ENCODE data around the gene ST7.

DNA sequence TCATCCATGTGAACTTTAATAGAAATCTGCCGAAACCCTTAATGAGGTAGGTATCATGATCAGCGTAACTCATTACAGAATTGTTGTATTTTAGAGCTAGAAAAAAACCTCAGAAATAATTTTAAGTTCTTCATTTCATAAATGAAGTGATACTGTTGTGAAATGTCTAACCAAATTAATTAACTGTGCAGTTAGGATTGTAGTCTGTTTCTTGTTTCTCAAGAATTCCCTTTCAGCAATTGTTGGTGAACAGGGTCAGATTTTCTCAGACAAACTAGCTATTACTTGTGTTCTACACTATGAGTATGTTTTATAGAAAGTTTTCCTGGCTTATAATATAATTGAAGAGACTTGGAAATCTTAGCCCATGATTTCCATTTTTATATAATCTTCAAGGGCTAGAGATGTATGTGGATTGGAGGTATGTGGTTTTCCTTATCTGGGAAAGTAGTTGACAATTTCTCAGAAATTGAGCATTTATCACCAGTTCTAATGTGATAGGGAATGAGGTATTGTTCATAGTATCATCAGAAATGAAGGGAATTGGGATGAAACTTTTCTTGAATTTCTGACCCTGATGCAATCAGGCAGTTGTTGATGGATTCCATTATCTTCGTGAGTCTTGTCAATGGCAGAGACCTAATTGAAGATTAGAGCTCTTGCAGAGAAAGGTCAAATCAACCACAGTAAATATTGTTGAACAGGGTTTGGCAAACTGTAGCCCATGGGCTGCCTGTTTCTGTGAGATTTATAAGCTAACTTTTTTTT lies 55.0 kb downstream of the ST7 start:
- no peak for TF ChIP-seq CTCF (conservative IDR thresholded peaks at IDR 0.05 in 1 of 2, IDR thresholded peaks at IDR 0.05 in 1 of 2; ENCODE audit: low read depth in 1 of 2, low read length in 2 of 2)
- TF ChIP-seq EZH2 (IDR thresholded peaks at IDR 0.05; ENCODE audit: low read length, missing control alignments) = no peak

Data from fibroblast of lung (primary cell).